EH (cell line): ENCODE measurements around the gene BPTF.
A peak's percentile ranks its signal among the peaks of the same experiment; 100 is the strongest.
"Not testable (repeated sequence)": the region's sequence is repeated elsewhere in the genome, so short reads cannot be mapped to it uniquely, and the experiment has no call there.

Experiments used
- DNase-seq: peaks from one replicate; pipeline ENCODE4 v3.0.0-alpha.2; 2015; ENCODE audit warnings: low read depth

Gene BPTF

DNA sequence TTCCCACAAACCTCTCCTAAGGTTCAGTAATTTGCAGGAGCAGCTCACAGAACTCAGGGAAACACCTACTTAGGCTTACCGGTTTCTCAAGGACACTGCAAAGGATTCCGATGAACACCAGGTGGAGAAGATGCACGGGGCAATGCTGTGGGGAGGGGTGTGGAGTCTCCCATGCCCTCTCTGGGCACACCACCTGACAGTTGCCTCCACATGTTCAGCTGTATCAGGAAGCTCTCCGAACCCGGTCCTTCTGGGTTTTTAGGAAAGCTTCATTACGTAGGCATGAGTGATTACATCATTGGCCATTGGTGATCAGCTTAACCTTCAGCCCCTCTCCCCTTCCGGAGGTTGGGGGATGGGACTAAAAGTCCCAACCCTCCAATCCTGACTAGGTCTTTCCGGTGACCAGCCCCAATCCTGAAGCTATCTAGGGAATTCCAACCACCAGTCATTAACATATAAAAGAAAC lies 149.3 kb downstream of the BPTF start:
- DNase-seq: no peak

DNA sequence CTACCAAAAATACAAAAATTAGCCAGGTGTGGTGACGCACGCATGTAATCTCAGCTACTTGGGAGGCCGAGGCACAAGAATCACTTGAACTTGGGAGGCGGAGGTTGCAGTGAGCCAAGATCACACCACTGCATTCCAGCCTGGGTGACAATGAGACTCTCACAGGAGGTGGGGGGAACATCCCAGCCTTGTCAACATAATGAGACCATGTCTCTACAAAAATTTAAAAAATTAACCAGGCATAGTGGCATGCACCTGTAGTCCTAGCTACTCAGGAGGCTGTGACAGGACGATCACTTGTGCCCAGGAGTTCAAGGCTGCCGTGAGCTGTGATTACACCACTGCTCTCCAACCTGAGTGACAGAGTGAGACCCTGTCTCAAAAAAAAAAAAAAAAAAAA lies 151.0 kb downstream of the BPTF start:
- not testable (repeated sequence) for DNase-seq

DNA sequence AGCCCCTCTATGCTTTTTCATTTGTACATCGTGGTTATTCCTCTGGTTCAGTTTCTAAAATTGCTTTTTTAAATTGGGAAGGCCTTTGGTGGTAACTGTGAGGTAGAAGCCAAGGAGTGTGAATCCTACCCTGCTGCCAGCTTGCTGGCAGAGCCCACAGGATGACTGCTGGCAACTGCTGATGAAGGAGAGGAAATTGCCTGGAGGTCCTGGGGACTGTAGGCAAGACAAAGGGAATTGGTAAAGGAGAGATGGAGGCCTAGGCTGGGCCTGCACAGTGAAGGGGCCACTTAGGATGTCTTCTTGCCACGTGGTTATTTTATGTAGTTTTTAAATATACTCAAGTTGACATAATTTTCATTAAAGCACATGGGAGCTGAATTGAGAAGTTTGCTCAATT lies 155.2 kb downstream of the BPTF start:
- no peak for DNase-seq

DNA sequence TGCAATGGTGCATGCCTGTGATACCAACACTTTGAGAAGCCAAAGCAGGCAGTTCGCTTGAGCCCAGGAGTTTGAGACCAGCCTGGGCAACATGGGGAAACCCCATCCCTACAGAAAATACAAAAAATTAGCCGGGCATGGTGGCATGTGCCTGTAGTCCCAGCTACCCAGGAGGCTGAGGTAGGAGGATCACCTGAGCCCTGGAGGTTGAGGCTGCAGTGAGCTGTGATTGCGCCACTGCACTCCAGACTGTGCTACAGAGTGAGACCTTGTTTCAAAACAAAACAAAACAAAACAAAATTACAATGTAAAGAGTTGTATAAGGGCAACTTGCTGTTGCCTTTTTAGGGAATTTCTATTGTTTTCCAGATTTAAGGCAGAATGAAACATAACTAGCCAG lies 155.6 kb downstream of the BPTF start:
- DNase-seq: not testable (repeated sequence)

DNA sequence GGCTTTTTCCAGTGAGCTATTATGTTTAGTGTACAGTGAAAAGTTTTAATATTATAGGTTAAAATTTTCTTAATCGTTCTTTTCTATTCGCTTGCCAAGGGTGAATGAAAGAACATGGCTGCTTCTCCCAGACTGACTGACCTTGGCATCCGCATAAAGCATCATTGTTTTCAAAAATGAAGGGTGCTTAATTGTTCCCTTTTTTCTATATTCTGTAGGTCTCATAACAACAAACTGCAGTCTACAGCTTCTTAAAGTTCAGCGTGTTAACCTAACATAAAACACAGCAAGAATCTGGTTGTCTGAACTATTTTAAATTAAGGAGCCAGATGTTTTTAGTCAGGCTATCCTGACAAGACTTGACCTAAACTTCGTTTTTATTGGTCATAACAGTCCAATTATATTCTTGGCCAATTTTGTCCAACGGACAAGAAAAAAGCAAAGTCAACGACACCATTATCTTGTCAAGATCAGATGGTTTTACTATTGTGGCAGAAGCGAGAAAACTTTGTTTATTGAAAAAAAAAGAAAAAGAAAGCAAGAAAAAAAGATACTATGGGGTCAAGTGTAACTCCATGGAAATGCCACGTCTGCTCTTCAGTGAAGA lies 156.8 kb downstream of the BPTF start:
- peak; percentile 17 for DNase-seq

DNA sequence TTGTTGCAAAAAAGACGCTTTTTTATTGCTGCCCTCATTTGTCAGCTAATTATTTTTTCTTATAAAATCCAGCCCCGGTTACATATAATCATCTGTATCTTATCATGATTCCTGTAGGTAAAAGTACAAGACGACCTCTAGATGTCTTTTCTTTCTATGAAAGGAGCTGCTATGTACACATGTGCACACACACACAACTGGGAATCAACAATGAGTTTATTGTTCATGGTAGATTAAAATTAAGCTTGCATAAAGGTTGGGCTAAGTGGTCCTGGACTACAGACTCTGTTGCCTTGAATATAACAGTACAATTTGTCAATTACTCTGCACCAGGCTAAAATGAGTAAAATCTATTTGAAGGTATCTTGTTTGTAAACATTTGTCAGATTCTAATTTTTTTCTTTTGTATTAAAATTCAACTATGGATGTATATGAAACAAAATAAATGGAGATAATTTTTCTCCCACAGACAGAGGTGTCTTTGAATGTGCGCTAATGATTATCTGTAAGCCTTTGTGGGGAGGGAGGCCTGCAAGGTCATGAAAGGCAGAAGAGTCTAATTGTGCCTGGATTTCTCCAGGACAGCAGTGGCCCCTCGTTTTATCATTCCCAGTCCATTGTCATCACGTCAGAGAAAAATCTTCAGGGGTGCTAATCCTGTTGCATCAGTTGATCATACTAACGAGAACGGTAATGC lies 157.5 kb downstream of the BPTF start:
- no peak for DNase-seq

DNA sequence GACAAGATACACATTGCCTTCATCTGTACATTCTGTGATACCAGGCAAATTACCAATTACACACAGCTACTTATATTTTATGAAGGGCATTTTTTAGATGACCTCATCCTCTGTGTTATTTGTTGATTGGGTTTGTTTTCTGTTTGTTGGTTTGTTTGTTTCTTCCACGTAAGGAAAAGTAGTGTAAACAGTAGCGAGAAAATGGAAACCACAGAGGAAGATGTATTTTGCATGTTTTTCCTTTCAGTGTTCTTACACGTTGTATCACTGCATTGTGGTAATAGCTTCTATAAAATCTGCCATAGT lies 158.0 kb downstream of the BPTF start:
- no peak for DNase-seq

DNA sequence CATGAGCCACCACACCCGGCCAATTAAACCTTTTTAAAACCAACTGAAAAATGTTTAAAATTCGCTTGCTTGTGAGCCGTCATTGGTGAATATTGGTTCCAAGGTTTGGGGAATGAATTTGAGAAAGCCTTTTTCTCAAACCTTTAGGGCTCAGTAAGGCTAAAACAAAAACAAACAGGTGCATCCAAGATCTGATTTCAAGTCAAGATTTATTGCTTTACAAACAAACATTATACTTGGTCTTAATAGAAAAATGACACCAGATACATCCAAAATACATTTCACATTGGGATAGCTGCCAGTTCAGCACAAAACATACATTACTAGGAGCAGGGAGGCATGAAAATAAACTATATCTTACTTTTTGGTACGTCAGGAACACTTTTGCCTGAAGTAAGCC lies 165.6 kb downstream of the BPTF start:
- DNase-seq: no peak

DNA sequence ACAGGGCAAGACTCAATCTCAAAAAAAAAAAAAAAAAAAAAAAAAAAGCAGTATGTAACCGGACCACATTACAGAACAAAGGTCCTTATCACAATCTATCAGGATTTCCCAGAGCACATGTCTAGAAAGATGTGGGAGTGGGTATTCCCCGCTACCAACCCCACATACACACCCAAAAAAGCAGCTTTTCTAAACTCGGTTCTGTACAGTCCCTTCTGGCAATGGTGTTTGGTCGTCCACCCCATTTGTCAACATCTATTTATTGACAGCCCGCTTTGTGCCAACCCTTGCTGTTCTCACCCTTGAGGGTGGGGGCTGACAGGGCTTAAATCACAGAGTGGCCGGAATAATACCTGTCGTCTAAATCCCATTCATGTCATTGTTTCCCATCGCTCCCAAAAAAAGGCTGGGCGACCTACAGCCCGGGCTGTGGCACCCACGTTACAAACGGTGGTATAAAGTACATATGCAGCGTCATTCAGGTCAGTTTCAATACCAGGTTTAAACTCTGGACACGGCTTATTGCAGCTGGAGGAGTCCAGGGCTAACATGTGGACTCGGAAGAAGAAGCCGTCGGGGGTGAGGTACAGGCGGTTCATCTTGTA lies 167.3 kb downstream of the BPTF start:
- DNase-seq: no peak

DNA sequence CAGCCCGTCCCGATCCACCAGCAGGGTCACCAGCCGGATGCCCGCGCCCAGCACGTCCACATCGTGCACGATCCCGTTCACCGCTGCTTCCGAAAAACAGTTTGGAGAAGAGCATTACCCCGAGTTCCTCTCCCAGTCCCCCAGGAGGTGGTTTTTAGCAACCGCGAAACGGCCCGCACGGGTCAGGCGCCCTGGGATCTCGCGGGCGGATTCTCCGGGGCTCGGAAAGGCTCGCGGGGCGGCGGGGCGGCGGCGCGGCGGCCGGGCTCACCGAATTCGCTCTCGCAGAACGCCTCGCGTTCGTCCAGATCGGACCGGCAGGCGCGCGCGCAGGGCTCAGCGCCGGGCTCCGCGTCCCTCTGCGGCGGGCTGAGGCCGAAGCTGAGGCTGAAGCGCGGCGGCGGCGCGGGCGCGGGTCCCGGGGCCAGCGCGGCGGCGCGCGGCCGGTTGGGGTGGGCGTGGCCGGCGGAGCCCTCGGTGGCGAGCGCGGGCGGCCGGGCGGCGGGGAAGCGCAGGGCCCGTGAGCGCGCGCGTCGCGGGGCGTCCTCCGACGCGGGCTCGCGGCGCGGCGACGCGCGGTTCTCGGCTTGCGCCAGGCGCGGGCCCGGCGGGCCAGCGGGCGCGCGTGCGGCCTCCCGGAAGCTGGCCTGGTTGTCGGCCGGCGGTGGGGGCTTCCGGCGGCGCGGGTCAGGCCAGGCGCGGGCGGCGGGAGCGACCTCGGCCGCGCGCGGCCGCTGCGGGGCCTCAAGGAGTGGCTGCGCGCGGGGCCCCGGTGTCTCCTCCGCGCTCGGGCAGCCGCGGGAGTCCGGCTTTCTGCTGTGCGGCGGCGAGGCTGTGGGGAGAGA lies 168.1 kb downstream of the BPTF start:
- peak; percentile 84 for DNase-seq

DNA sequence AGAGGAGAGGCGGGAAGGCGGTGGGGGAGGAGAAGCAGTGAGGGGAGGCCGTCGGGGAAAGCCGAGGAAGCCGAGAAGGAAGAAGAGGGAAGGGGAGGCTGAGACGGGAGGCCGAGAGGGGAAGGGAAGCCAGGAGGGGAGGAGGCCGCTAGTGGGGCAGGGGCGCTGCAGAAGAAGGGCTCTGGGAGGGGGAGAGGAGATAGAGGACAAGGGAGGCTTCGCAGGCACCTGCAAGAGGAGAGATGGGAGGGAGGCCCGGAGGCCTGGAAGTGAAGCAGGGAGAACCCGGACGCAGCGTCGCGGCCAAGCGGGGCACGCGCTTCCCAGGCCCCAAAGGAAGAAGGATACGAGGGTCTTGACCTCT lies 168.7 kb downstream of the BPTF start:
- no peak for DNase-seq

DNA sequence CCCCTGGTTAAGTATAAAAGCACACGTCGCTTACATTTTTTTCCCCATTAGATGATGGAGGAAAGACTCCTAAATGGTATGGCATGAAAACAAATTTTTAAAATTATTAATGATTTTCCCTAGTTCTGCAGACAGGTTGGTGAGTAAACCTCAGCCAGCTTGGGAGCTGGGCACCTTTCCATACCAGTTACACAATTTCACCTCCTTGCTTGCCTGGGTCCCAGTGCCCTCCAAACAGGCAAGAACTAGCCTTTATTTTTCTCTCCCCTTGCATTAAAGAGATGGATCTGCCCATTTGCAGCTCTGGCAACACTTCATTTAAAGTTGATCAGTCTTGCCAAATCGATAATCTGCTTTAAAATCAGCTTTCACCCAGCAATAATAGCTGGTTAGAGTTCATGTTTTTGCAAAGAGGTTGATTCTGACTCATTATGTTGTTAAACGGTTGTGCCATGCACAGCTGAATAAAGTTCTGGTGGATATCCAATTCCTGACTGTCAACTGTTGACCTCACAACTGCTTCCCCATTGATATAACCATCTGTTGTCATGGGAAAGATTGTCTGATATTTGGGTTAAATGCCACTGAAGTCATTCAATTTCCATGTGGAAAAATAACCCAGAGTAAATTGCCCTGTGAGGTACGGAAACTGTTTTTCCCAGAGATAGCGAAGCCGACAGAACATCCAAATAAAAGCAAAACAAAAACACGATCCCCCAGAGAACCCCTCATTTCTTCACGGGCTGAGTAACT lies 169.7 kb downstream of the BPTF start:
- peak; percentile 85 for DNase-seq

DNA sequence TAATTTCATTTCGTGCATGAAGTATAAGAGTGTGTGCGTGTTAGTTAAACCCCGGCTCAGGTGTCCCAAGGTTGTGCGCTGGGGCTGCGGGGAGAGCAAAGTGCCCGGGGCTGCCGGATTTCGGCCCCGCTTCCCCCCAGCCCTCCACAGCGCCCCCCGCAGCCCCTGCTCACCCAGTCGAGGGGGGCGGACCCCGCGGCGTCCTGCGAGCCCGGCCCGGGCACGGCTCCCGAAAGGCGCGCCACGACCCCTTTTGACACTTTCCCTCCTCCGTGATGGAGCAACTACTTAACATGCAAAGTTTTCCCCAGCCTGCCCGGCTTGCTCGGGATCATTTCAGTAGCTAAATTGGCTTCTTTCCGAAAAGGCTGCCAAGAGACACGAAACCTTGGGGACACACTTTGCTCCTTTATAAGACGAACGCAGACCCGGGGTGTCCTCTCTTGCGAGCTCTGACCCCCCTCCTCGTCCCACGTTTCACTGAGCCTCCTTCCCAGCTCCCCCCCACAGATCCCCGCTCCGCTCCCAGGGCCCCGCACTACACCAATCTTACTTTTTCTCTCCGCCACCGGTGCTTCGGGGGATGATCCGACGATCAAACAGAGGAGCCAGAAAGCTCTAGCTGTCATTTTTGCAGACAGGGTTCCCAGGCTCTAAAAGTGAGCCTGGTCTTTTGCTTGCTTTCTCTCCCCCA lies 170.4 kb downstream of the BPTF start:
- peak; percentile 15 for DNase-seq

DNA sequence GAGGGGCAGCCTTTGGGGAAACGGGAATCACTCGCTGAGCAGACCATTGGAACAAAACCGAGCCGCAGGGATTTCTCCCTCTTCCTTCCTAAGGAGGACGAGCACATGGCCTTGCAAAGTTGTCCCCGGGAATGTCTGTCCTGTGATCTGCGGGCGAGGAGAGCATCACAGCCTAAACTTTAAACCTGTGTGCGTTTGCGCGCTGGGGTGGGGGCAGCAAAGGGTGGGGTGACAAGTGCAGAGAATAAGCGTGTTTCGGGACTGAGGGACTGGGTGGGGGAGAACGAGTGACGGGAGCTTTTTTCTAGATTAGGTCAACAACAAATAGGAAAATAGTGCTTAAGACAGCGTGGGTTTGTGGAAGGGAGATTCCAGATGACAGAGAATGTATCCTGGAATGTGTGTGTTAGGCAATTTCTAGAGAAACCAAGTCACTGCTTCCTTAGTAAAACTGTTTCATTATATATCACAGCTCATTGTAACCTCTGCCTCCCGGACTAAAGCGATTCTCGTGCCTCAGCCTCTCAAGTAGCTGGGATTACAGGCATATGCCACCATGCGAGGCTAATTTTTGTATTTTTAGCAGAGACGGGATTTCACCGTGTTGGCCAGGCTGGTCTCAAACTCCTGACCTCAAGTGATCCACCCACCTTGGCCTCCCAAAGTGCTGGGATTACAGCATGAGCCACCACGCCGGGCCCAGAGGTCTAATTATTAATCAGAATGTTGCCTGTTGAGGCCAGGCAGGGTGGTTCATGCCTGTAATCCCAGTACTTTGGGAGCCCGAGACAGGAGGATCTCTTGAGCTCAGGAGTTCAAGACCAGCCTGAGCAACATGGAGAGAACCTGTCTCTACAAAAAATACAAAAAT lies 171.2 kb downstream of the BPTF start, which contains the start of gene C17orf58:
C17orf58 (minus strand) TSS at position 169 of the 871 bp plus-strand sequence. CDS start 271 bp downstream, outside the sequence.
- peak; percentile 63 for DNase-seq

DNA sequence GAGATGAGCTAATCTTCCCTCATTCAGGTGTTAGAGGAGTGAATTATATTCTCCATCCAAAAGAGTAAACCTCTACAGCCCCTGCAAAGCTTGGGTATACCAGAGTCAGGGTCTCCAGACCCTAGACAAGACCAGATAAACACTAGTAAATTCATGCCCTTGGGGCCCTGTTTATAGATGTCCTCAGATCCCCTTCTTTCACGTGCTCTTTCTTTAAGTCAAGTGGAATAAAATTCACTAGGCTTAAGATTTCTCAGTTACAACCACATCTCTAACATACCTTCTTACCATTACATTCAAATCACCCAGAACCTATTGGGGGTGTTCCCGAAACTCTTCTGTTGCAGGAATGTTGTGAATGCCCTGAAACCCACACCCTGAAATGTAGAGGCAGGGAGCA lies 173.2 kb downstream of the BPTF start:
- peak; percentile 32 for DNase-seq

DNA sequence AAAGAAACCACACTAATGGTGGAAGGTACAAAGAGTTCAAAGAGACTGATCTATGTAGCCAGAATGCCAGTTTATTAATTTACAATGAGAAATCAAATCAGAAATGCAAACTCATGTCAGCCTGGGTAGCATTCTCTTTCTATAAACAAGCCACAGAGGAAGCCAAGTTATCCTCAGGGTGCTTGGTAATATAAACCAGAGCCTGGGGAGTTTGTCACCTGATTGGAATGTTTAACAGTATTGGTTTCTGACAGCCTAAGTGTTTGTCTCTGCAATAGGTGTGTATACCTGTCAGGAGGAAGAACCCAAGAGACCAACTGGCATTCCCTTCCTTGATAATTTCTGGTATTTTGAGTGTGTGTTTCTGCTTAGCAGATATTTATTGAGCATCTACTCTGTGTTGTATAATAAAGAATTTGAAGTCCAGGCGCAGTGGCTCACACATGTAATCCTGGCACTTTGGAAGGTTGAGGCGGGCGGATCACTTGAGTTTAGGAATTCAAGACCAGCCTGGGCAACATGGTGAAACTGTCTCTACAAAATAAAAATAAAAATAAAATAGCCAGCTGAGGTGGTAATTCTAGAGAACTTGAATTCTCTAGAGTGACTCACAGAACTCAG lies 174.1 kb downstream of the BPTF start:
- peak; percentile 31 for DNase-seq

DNA sequence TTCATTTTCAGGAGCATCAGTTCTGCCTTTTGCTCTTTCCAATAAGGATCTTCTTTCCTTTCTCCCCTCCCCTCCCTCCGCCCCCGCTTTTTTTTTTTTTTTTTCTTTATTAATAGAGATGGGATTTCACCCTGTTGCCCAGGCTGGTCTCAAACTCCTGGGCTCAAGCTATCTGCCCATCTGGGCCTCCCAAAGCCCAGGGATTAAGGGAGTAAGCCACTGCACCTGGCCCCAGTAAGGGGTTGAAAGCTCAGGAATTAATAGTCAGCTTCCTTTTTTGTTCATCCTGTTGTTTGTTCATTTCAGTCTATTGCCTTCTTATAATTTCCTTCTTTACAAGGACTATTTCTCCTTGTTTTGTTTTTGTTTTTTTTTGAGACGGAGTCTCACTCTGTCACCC lies 178.9 kb downstream of the BPTF start:
- no peak for DNase-seq

DNA sequence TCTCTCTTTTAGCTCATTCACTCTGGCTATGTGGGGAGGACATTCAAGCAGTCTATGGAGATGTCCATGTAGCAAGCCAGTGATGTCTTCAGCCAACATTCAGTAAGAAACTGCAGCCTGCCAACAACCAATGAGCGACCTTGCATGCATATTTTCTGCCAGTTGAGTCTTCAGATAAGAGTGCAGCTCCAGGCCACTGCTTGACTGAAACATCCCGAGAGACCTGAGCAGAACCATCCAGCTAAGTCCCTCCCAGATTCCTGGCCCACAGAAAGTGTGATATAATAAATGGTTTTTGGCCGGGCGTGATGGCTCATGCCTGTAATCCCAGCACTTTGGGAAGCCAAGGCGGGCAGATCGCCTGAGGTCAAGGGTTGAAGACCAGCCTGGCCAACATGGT lies 181.5 kb downstream of the BPTF start:
- DNase-seq: no peak

DNA sequence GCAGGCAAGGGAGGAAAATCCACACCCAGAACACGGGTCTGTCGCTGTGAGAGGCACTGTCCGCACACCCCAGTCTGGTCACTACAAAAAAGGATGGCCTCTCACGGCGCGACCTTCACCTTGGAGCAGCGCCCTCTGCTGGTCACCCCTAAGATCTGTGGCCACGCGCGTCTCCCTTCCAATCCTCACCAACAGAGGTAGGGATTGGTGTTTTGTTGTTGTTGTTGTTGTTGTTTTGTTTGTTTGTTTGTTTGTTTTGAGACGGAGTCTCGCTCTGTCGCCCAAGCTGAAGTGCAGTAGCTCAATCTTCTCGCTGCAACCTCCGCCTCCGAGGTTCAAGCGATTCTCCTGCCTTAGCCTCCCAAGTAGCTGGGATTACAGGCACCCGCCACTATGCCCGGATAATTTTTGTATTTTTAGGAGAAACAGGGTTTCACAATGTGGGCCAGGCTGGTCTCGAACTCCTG lies 185.9 kb downstream of the BPTF start:
- DNase-seq: peak; percentile 40

DNA sequence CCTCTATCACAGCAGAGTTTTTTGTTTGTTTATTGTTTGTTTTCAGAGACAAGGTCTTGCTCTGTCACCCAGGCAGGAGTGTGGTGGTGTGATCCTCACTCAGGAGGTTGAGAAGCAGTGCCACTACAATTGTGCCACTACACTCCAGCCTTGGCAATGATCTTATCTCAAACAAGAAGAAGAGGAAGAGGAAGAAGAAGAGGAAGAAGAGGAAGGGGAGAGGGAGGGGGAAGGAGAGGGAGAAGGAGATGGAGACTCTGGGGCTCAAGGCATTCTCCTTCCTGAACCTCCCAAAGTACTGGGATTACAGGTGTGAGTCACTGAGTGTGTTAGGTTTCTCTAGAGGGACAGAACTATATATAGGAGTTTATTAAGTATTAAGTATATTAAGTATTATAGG lies 188.1 kb downstream of the BPTF start:
- no peak for DNase-seq
